Ovary (tissue), 3 donors: Measurements from ENCODE around the gene HSPA4L.

ENCODE experiments used
- EP300 ChIP-seq: sonication (generic); formaldehyde crosslinking; IDR thresholded peaks from one replicate; pipeline ENCODE4 v1.6.1; 2017; ENCODE audit warnings: antibody characterized with exemption
- POLR2A ChIP-seq: fragments of 450-650 bp; IDR thresholded peaks from one replicate; pipeline ENCODE4 v1.6.1; 2017; ENCODE audit warnings: antibody characterized with exemption, mild to moderate bottlenecking, moderate library complexity
- TF ChIP-seq, protein P1 (sequence below), 3 donors: fragments of 450-650 bp in 2 of 3; fragments of 200-600 bp in 1 of 3; IDR thresholded peaks; one replicate each; pipeline versions ENCODE4 v1.5.1 to v1.8.0; 2016 to 2022; ENCODE audit warnings: antibody characterized with exemption in 3 of 3, mild to moderate bottlenecking in 1 of 3
- donor health status: DM: no; HTN: no; CAD: no.

- TF ChIP-seq, protein P1, sequence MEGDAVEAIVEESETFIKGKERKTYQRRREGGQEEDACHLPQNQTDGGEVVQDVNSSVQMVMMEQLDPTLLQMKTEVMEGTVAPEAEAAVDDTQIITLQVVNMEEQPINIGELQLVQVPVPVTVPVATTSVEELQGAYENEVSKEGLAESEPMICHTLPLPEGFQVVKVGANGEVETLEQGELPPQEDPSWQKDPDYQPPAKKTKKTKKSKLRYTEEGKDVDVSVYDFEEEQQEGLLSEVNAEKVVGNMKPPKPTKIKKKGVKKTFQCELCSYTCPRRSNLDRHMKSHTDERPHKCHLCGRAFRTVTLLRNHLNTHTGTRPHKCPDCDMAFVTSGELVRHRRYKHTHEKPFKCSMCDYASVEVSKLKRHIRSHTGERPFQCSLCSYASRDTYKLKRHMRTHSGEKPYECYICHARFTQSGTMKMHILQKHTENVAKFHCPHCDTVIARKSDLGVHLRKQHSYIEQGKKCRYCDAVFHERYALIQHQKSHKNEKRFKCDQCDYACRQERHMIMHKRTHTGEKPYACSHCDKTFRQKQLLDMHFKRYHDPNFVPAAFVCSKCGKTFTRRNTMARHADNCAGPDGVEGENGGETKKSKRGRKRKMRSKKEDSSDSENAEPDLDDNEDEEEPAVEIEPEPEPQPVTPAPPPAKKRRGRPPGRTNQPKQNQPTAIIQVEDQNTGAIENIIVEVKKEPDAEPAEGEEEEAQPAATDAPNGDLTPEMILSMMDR (IDR thresholded peaks at IDR 0.05) = no peak
- TF ChIP-seq POLR2A (no peak), EP300 (no peak)
Observed at GRCh38 chr4:127776620-127777019, 5.5 kb upstream of the HSPA4L start.
